B cell (primary cell): ENCODE measurements around the gene RHEBL1. TPM values are rescaled to one million over a fixed set of nuclear protein-coding genes. Genes with fewer than 3 reads are reported as not detected.

ENCODE experiments used
- ATAC-seq: fragments of 200-7000 bp; cut with Tn5 transposase; one replicate; pipeline ENCODE4 v1.10.0; 2021; ENCODE audit warnings: low read depth, mild to moderate bottlenecking, moderate number of reproducible peaks, moderate library complexity
- CTCF ChIA-PET: fragments of 350-600 bp; sonication (Branson Sonifier 250); formaldehyde crosslinking; loops from one replicate; lab custom pipeline; 2021; ENCODE audit warnings: antibody characterized with exemption, inconsistent platforms; lab: Charles Lee
- POLR2A ChIA-PET: fragments of 350-600 bp; sonication (Branson Sonifier 250); formaldehyde crosslinking; loops from one replicate; lab custom pipeline; 2021; ENCODE audit warnings: antibody characterized with exemption; lab: Charles Lee
- DNase-seq: peaks from one replicate; pipeline ENCODE4 v3.0.0; 2013
- H2AFZ ChIP-seq: 2 replicates; pipeline ENCODE4 v1.6.1; 2012; ENCODE audit warnings: mild to moderate bottlenecking, low read depth, low read length; ENCODE audit not compliant: insufficient read depth, poor library complexity, severe bottlenecking
- H3K27ac ChIP-seq, 2 donors: 1 replicate in 1 of 2; 2 replicates in 1 of 2; pipeline ENCODE4 v1.5.1; 2012 to 2013; ENCODE audit warnings: low read length in 2 of 2, mild to moderate bottlenecking in 2 of 2, moderate library complexity in 1 of 2
- H3K27me3 ChIP-seq, 4 experiments: fragments of 200-600 bp in 1 of 4; sonication (generic) in 1 of 4; replicated peaks in 1 of 4; 1 replicate in 2 of 4; 2 replicates in 2 of 4; pipeline versions ENCODE4 v1.6.1 to v1.7.0; 2013 to 2016; ENCODE audit warnings: low read length in 3 of 4, mild to moderate bottlenecking in 2 of 4, mixed read lengths in 1 of 4, moderate library complexity in 1 of 4; ENCODE audit not compliant: insufficient read depth in 4 of 4, control insufficient read depth in 3 of 4; ENCODE audit errors: control extremely low read depth in 1 of 4
- H3K36me3 ChIP-seq, 2 experiments: replicated peaks in 1 of 2; 1 replicate in 1 of 2; 2 replicates in 1 of 2; pipeline versions ENCODE4 v1.6.1 to v1.7.1; 2013; ENCODE audit warnings: low read length in 1 of 2; ENCODE audit not compliant: insufficient read depth in 2 of 2, control insufficient read depth in 1 of 2; ENCODE audit errors: control extremely low read depth in 1 of 2, extremely low read depth in 1 of 2
- H3K4me1 ChIP-seq, 2 donors: fragments of 200-600 bp in 1 of 2; sonication (generic) in 1 of 2; 1 replicate in 1 of 2; 2 replicates in 1 of 2; pipeline versions ENCODE4 v1.5.1 to v1.6.1; 2013 to 2017; ENCODE audit warnings: low read length in 2 of 2; ENCODE audit not compliant: control insufficient read depth in 2 of 2, insufficient read depth in 2 of 2
- H3K4me2 ChIP-seq: replicated peaks from 2 replicates; pipeline ENCODE3; 2012; ENCODE audit warnings: mild to moderate bottlenecking, low read depth, low read length; ENCODE audit not compliant: poor library complexity, severe bottlenecking
- H3K4me3 ChIP-seq, 5 experiments: fragments of 200-600 bp in 1 of 5; sonication (generic) in 1 of 5; 1 replicate in 3 of 5; 2 replicates in 2 of 5; pipeline versions ENCODE4 v1.5.1 to v1.7.0; 2011 to 2016; ENCODE audit warnings: low read length in 4 of 5, mild to moderate bottlenecking in 4 of 5, low read depth in 2 of 5, control low read depth in 1 of 5, moderate library complexity in 1 of 5; ENCODE audit not compliant: insufficient read depth in 1 of 5; ENCODE audit errors: control extremely low read depth in 1 of 5, extremely low read depth in 1 of 5
- H3K79me2 ChIP-seq: fragments of 200-600 bp; sonication (generic); one replicate; pipeline ENCODE4 v1.6.0; 2016; ENCODE audit warnings: low read length; ENCODE audit not compliant: control insufficient read depth, insufficient read depth
- H3K9ac ChIP-seq: fragments of 200-600 bp; sonication (generic); 2 replicates; pipeline ENCODE4 v1.6.1; 2017; ENCODE audit warnings: mild to moderate bottlenecking, low read length, moderate library complexity
- H3K9me3 ChIP-seq, 3 donors: one replicate each; pipeline versions ENCODE4 v1.6.1 to v1.7.1; 2013; ENCODE audit warnings: low read length in 2 of 3; ENCODE audit not compliant: control insufficient read depth in 2 of 3, insufficient read depth in 1 of 3; ENCODE audit errors: control extremely low read depth in 1 of 3
- H4K20me1 ChIP-seq: 2 replicates; pipeline ENCODE4 v1.6.0; 2012; ENCODE audit warnings: mild to moderate bottlenecking, low read length; ENCODE audit not compliant: insufficient read depth, control insufficient read depth, poor library complexity, severe bottlenecking
- H3K27ac Mint-ChIP-seq: one replicate; pipeline ENCODE4 v1.8.0; 2021; ENCODE audit warnings: mixed read lengths
- H3K27me3 Mint-ChIP-seq: one replicate; pipeline ENCODE4 v1.8.0; 2021; ENCODE audit warnings: mixed read lengths
- H3K4me1 Mint-ChIP-seq: one replicate; pipeline ENCODE4 v1.8.0; 2021; ENCODE audit warnings: mixed read lengths
- H3K4me3 Mint-ChIP-seq: one replicate; pipeline ENCODE4 v1.8.0; 2021; ENCODE audit warnings: mixed read lengths
- H3K9me3 Mint-ChIP-seq: one replicate; pipeline ENCODE4 v1.8.0; 2022; ENCODE audit warnings: mixed read lengths; ENCODE audit not compliant: insufficient read depth
- CTCF ChIP-seq: fragments of 200-600 bp; IDR thresholded peaks from one replicate; pipeline ENCODE4 v1.8.0; 2022; ENCODE audit warnings: antibody characterized with exemption, mild to moderate bottlenecking
- EZH2 ChIP-seq: IDR thresholded peaks from 2 replicates; pipeline ENCODE4 v1.6.1; 2012; ENCODE audit warnings: borderline replicate concordance, low read depth, mild to moderate bottlenecking, moderate library complexity, low read length; ENCODE audit not compliant: insufficient read depth, poor library complexity, severe bottlenecking
- WGBS: methylation state at CpG from one replicate; pipeline ENCODE4 v1.1.5; 2013; ENCODE audit warnings: missing lambda C conversion rate; ENCODE audit not compliant: insufficient coverage; 5-methylcytosine and 5-hydroxymethylcytosine counted together
- intact Hi-C: fragments of 100-400 bp; cut with micrococcal nuclease; formaldehyde crosslinking; loops from one replicate; pipeline ENCODE4 v1.10.0; 2022
- polyA plus RNA-seq: library from polyadenylated mRNA; depleted of rRNA; stranded (reverse); fragments of >200 nt; gene quantifications from 2 replicates; pipeline ENCODE4 v1.2.3, GENCODE V29; 2012
- total RNA-seq, 2 donors: library from RNA; stranded (reverse); fragments of 120-200 nt in 1 of 2; gene quantifications; 1 replicate in 1 of 2; 2 replicates in 1 of 2; pipeline versions ENCODE4 v1.2.3 to v1.2.4, GENCODE V29; 2013 to 2022

The RHEBL1 gene
- total and polyA plus RNA-seq, 2 donors (not counting 1 experiment from before 2014, with no cell fraction given), result 3.0 to 6.1 TPM

- no peak for TF ChIP-seq EZH2
- TF ChIP-seq CTCF, result no peak
- Mint-ChIP-seq H3K9me3 (no peaks in the 10 kb centered on the region), H3K27ac (no peak overlapping the region), H3K4me3 (no peak overlapping the region), H3K27me3 (no peaks in the 10 kb centered on the region), H3K4me1 (peaks cover 23% of the 10 kb centered on the region)
- H3K27ac ChIP-seq, result peak overlapping the region in 1 of 2 donors; percentile 38
- CTCF ChIA-PET, result interaction anchor here (0.8 to 3.2 kb wide), 4 partner anchors 24 to 43 kb away, joined by 3 to 27 read pairs (median 4); no protein-coding TSS in a partner anchor
- no peaks in the 10 kb centered on the region for H4K20me1 ChIP-seq
- DNase-seq (no peak), ATAC-seq (no peak)
- no peaks in the 10 kb centered on the region for H3K9me3 ChIP-seq
- no peak overlapping the region for H3K4me2 ChIP-seq
- H3K36me3 ChIP-seq, result peaks cover 2 to 51% of the 10 kb centered on the region in 2 experiments
- H3K4me1 ChIP-seq, result peaks cover 18 to 21% of the 10 kb centered on the region in 2 donors
- H3K79me2 ChIP-seq, result peaks cover 23% of the 10 kb centered on the region
- WGBS, result 94% methylated on average over 9 of the region's 11 CpGs
- H3K9ac ChIP-seq, result no peak overlapping the region
- H3K4me3 ChIP-seq, result no peak overlapping the region
- POLR2A ChIA-PET, result no interaction called here
- no peaks in the 10 kb centered on the region for H3K27me3 ChIP-seq
- H2AFZ ChIP-seq, result no peak overlapping the region
- intact Hi-C loops, result no loop called here
Measured at GRCh38 chr12:49021292-49021915, 48.4 kb downstream of the RHEBL1 start.

GRCh38 chr12:49020441-49020840 lies 49.3 kb downstream of the RHEBL1 start:
- Histone ChIP-seq H3K4me3 (no peak overlapping the region), H3K9me3 (no peaks in the 10 kb centered on the region), H3K36me3 (peaks cover 2 to 45% of the 10 kb centered on the region in 2 experiments), H3K4me1 (peaks cover 18 to 21% of the 10 kb centered on the region in 2 donors), H3K79me2 (peaks cover 32% of the 10 kb centered on the region), H3K27ac (peak overlapping the region in 1 of 2 donors; percentile 38), H3K27me3 (no peaks in the 10 kb centered on the region), H3K4me2 (no peak overlapping the region), H4K20me1 (peaks cover 5% of the 10 kb centered on the region), H3K9ac (no peak overlapping the region), H2AFZ (no peak overlapping the region)
- ChIA-PET CTCF (interaction anchor here (1.0 to 3.2 kb wide), 10 partner anchors 10 to 130 kb away, joined by 3 to 27 read pairs (median 4); partner anchors contain the start of gene FKBP11), POLR2A (interaction anchor here (0.6 to 1.9 kb wide), 4 partner anchors 23 to 822 kb away, joined by 3 to 19 read pairs (median 6); partner anchors contain the start of gene TUBA1B)
- H3K4me3 Mint-ChIP-seq, result no peak overlapping the region
- DNase-seq, result no peak
- TF ChIP-seq CTCF (no peak), EZH2 (no peak)
- H3K27ac Mint-ChIP-seq, result peak overlapping the region; percentile 26
- no peak for ATAC-seq
- H3K4me1 Mint-ChIP-seq, result peaks cover 25% of the 10 kb centered on the region
- WGBS, result no CpG with 5 or more reads among the region's 6 CpGs
- no peaks in the 10 kb centered on the region for H3K27me3 Mint-ChIP-seq
- intact Hi-C loops, result no loop called here
- H3K9me3 Mint-ChIP-seq, result no peaks in the 10 kb centered on the region
